Right forelimb (tissue), 1 donor: ENCODE results near the gene MCU.
"Not testable (repeated sequence)": the region's sequence is repeated elsewhere in the genome, so short reads cannot be mapped to it uniquely, and the experiment has no call there.

ENCODE experiments used
- DNase-seq: peaks from one replicate; pipeline ENCODE4 v3.0.0-alpha.2; 2018

Gene MCU

GRCh38 chr10:72691863-72692743, at the start of gene MCU:
TSS of gene MCU (plus strand) at chr10:72692143. CDS start at chr10:72692152, 9 bp downstream.
- DNase-seq: peak; percentile 94

- DNase-seq: no peak
These were observed 49.6 kb upstream of the MCU start for GRCh38 chr10:72642318-72642717.

GRCh38 chr10:72645263-72645858, 46.6 kb upstream of the MCU start:
- DNase-seq: no peak

- DNase-seq: not testable (repeated sequence)
These were observed 45.0 kb upstream of the MCU start for GRCh38 chr10:72646971-72647370.

- no peak for DNase-seq
These were observed 43.6 kb upstream of the MCU start for GRCh38 chr10:72648301-72648700.

- DNase-seq: no peak
These were observed 42.7 kb upstream of the MCU start for GRCh38 chr10:72649291-72649690.

GRCh38 chr10:72653383-72654096, 38.4 kb upstream of the MCU start:
- DNase-seq: no peak

- no peak for DNase-seq
These were observed 37.2 kb upstream of the MCU start for GRCh38 chr10:72654720-72655119.

GRCh38 chr10:72658696-72659400, 33.1 kb upstream of the MCU start:
- DNase-seq: no peak

- no peak for DNase-seq
These were observed 32.2 kb upstream of the MCU start for GRCh38 chr10:72659694-72660093.

GRCh38 chr10:72660220-72660619, 31.7 kb upstream of the MCU start:
- DNase-seq: no peak

- no peak for DNase-seq
These were observed 30.5 kb upstream of the MCU start for GRCh38 chr10:72661431-72661830.

GRCh38 chr10:72663971-72664370, 28.0 kb upstream of the MCU start:
- DNase-seq: no peak

- DNase-seq: no peak
These were observed 26.0 kb upstream of the MCU start for GRCh38 chr10:72665925-72666324.

GRCh38 chr10:72667207-72667864, 24.6 kb upstream of the MCU start:
- DNase-seq: no peak

- DNase-seq: no peak
These were observed 18.7 kb upstream of the MCU start for GRCh38 chr10:72673280-72673679.

- not testable (repeated sequence) for DNase-seq
These were observed 17.8 kb upstream of the MCU start for GRCh38 chr10:72674174-72674573.

GRCh38 chr10:72679838-72680241, 12.1 kb upstream of the MCU start:
- DNase-seq: no peak

- DNase-seq: no peak
These were observed 9.3 kb upstream of the MCU start for GRCh38 chr10:72682638-72683037.

GRCh38 chr10:72685264-72685921, 6.5 kb upstream of the MCU start:
- DNase-seq: no peak

GRCh38 chr10:72686430-72686829, 5.5 kb upstream of the MCU start:
- DNase-seq: not testable (repeated sequence)

- no peak for DNase-seq
These were observed 4.9 kb upstream of the MCU start for GRCh38 chr10:72687035-72687434.
